A549 (cell line): ENCODE results near the gene LENG8. TPM values are rescaled to one million over a fixed set of nuclear protein-coding genes. Genes with fewer than 3 reads are reported as not detected.

Source experiments
- ATAC-seq, 2 experiments: fragments of 200-7000 bp in 1 of 2; fragments of >200 bp in 1 of 2; cut with Nextera tagmentation in 1 of 2; cut with Tn5 transposase in 1 of 2; 3 replicates each; pipeline versions ENCODE4 v1.8.0 to v1.9.1; 2018 to 2020; ENCODE audit warnings: mild to moderate bottlenecking in 1 of 2, moderate library complexity in 1 of 2
- CTCF ChIA-PET: fragments of 300-600 bp; sonication (Branson Sonifier 250); formaldehyde crosslinking; extraction: SDS; loops from one replicate; lab custom pipeline; 2021; ENCODE audit warnings: antibody characterized with exemption, inconsistent platforms; lab: Yijun Ruan, JAX
- POLR2A ChIA-PET: fragments of 350-600 bp; formaldehyde crosslinking; extraction: SDS; loops from one replicate; lab custom pipeline; 2021; ENCODE audit warnings: antibody characterized with exemption, inconsistent platforms; lab: Yijun Ruan, JAX
- DNase-seq, 2 experiments: peaks; one replicate each; pipeline versions ENCODE4 v3.0.0 to v3.0.0-alpha.2; 2011 to 2016; ENCODE audit warnings: low read depth in 1 of 2, low spot score in 1 of 2
- FAIRE-seq: peaks from 2 replicates; lab custom pipeline; 2011; peaks lifted over from hg19 to GRCh38; lab: Jason Lieb, UNC
- H3K27ac ChIP-seq, 2 experiments: fragments of >200 bp; sonication (Bioruptor Twin); formaldehyde crosslinking; 3 replicates each; pipeline ENCODE4 v1.5.1; 2016 to 2017
- H3K4me1 ChIP-seq: fragments of >200 bp; sonication (Bioruptor Twin); formaldehyde crosslinking; 3 replicates; pipeline ENCODE4 v1.6.1; 2016
- H3K4me2 ChIP-seq: fragments of >200 bp; sonication (Bioruptor Twin); formaldehyde crosslinking; 3 replicates; pipeline ENCODE4 v1.6.1; 2016
- H3K4me3 ChIP-seq: fragments of >200 bp; sonication (Bioruptor Twin); formaldehyde crosslinking; 3 replicates; pipeline ENCODE4 v1.5.1; 2016
- H3K9me3 ChIP-seq: fragments of >200 bp; sonication (Bioruptor Twin); formaldehyde crosslinking; 3 replicates; pipeline ENCODE4 v1.6.1; 2016
- CBX2 ChIP-seq: fragments of 200-600 bp; sonication (generic); IDR thresholded peaks from 2 replicates; pipeline ENCODE4 v1.6.1; 2016; ENCODE audit warnings: low read depth, mild to moderate bottlenecking, borderline replicate concordance
- CBX8 ChIP-seq: fragments of 200-600 bp; sonication (generic); IDR thresholded peaks from 2 replicates; pipeline ENCODE4 v1.6.1; 2016
- CHD2 ChIP-seq: fragments of 150-350 bp; IDR thresholded peaks from 2 replicates; pipeline ENCODE4 v1.6.1; 2014; ENCODE audit warnings: low read length; ENCODE audit not compliant: partially characterized antibody
- CHD4 ChIP-seq: fragments of 200-600 bp; sonication (generic); IDR thresholded peaks from 2 replicates; pipeline ENCODE4 v1.6.1; 2016; ENCODE audit warnings: antibody characterized with exemption, mild to moderate bottlenecking, borderline replicate concordance
- EHMT2 ChIP-seq: fragments of 200-600 bp; sonication (generic); IDR thresholded peaks from 2 replicates; pipeline ENCODE4 v1.6.1; 2016; ENCODE audit warnings: antibody characterized with exemption, low read depth, mild to moderate bottlenecking, moderate library complexity
- ESRRA ChIP-seq: fragments of 150-350 bp; IDR thresholded peaks from 2 replicates; pipeline ENCODE4 v1.6.1; 2014; ENCODE audit warnings: mild to moderate bottlenecking, low read length, borderline replicate concordance
- FOXS1 ChIP-seq: fragments of 250-450 bp; sonication (Bioruptor Pico); IDR thresholded peaks from 2 replicates; pipeline ENCODE4 v1.5.0; 2020; ENCODE audit warnings: mild to moderate bottlenecking, moderate library complexity
- GATA3 ChIP-seq: IDR thresholded peaks from 2 replicates; pipeline ENCODE4 v1.6.1; 2012; ENCODE audit warnings: borderline replicate concordance
- HOXB13 ChIP-seq: fragments of 250-450 bp; sonication (Bioruptor Pico); IDR thresholded peaks from 2 replicates; pipeline ENCODE4 v1.5.0; 2020; ENCODE audit warnings: low read depth, mild to moderate bottlenecking, moderate library complexity
- JUN ChIP-seq, 2 experiments: fragments of >200 bp; sonication (Bioruptor Twin); formaldehyde crosslinking; IDR thresholded peaks; 2 replicates in 1 of 2; 3 replicates in 1 of 2; pipeline ENCODE4 v1.6.1; 2016 to 2017
- JUNB ChIP-seq: fragments of >200 bp; sonication (Bioruptor Twin); formaldehyde crosslinking; IDR thresholded peaks from 2 replicates; pipeline ENCODE4 v1.6.1; 2016
- KDM1A ChIP-seq: fragments of 200-600 bp; sonication (generic); IDR thresholded peaks from 2 replicates; pipeline ENCODE4 v1.6.1; 2016; ENCODE audit warnings: low read depth, mild to moderate bottlenecking
- MAFK ChIP-seq: fragments of 450-650 bp; IDR thresholded peaks from 2 replicates; pipeline ENCODE4 v1.6.1; 2014; ENCODE audit not compliant: partially characterized antibody
- POLR2A ChIP-seq: IDR thresholded peaks from 2 replicates; pipeline ENCODE4 v1.6.1; 2012; ENCODE audit warnings: mild to moderate bottlenecking, low read length
- POLR2AphosphoS2 ChIP-seq: conservative IDR thresholded peaks from 2 replicates; pipeline ENCODE4 v1.6.1; 2012; ENCODE audit warnings: low read length, improper control_type of control experiment, inconsistent platforms
- RCOR1 ChIP-seq: fragments of 150-350 bp; IDR thresholded peaks from 2 replicates; pipeline ENCODE4 v1.6.1; 2014; ENCODE audit warnings: antibody characterized with exemption, low read length, low read depth
- RNF2 ChIP-seq: fragments of 200-600 bp; sonication (generic); IDR thresholded peaks from 2 replicates; pipeline ENCODE4 v1.6.1; 2016; ENCODE audit warnings: low read depth, mild to moderate bottlenecking, antibody characterized with exemption, moderate library complexity, borderline replicate concordance
- SMC3 ChIP-seq: fragments of >200 bp; sonication (Bioruptor Twin); formaldehyde crosslinking; IDR thresholded peaks from 3 replicates; pipeline ENCODE4 v1.6.1; 2018; ENCODE audit warnings: inconsistent platforms
- SREBF2 ChIP-seq: fragments of 450-650 bp; IDR thresholded peaks from 2 replicates; pipeline ENCODE4 v1.6.1; 2014; ENCODE audit warnings: mild to moderate bottlenecking, moderate library complexity
- ZFP36 ChIP-seq: fragments of 450-650 bp; IDR thresholded peaks from 2 replicates; pipeline ENCODE4 v1.6.1; 2014; ENCODE audit warnings: borderline replicate concordance; ENCODE audit not compliant: partially characterized antibody
- WGBS: methylation state at CpG from one replicate; pipeline ENCODE4 v1.1.6; 2017; ENCODE audit errors: missing lambda C conversion rate; 5-methylcytosine and 5-hydroxymethylcytosine counted together
- polyA plus RNA-seq, 4 experiments: library from polyadenylated mRNA; depleted of rRNA in 3 of 4; stranded (reverse); fragments of >200 nt; fragmentation: RNase III in 1 of 4; extraction: RNeasy Plus Mini Kit Qiagen cat#74134 plus additional on column Dnase treatment in 1 of 4; gene quantifications; 2 replicates in 3 of 4; 3 replicates in 1 of 4; pipeline ENCODE4 v1.2.3, GENCODE V29; 2011 to 2017
- TF ChIP-seq, protein P1 (sequence below): fragments of >200 bp; sonication (Bioruptor Twin); formaldehyde crosslinking; IDR thresholded peaks from 3 replicates; pipeline ENCODE4 v1.6.1; 2016
- TF ChIP-seq, protein P2 (sequence below): IDR thresholded peaks from 2 replicates; pipeline ENCODE4 v1.6.1; 2012; ENCODE audit warnings: low read depth, borderline replicate concordance
- TF ChIP-seq, protein P3 (sequence below): fragments of 150-350 bp; IDR thresholded peaks from 2 replicates; pipeline ENCODE4 v1.6.1; 2014; ENCODE audit warnings: low read depth, mild to moderate bottlenecking, low read length

The LENG8 gene
- polyA plus RNA-seq, 2 of the 4 experiments (the other 2 are of a cell fraction) = 30.6 to 140 TPM

DNA sequence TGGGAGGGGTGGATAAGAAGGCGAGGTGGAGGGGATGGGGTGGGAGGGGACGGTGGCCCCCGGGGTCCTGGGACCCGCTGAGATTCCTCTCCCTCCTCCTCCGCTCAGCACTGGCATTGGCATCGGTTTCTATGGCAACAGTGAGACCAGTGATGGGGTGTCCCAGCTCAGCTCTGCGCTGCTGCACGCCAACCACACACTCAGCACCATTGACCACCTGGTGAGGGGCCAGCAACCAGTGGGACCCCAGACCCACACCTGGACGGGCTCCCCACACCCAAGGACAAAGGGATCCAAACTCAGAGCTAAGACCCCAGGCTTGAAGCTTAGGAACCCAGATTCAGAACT lies 27.9 kb upstream of the LENG8 start:
- FAIRE-seq (no peak), ATAC-seq (no peak), DNase-seq (no peak)
- no peaks in the 10 kb centered on the region for H3K9me3 ChIP-seq
- 60% methylated on average over 7 of the region's 9 CpGs for WGBS
- peaks cover 15% of the 10 kb centered on the region; the same call in 2 of the 3 replicates for H3K4me1 ChIP-seq
- H3K4me2 ChIP-seq = peak overlapping the region; percentile 72; the same call in 2 of the 3 replicates
- TF ChIP-seq FOXS1 (no peak), SMC3 (no peak), KDM1A (no peak), RNF2 (no peak), CHD2 (no peak), MAFK (no peak), POLR2A (no peak), CBX8 (no peak), RCOR1 (no peak)
- TF ChIP-seq, protein P1, sequence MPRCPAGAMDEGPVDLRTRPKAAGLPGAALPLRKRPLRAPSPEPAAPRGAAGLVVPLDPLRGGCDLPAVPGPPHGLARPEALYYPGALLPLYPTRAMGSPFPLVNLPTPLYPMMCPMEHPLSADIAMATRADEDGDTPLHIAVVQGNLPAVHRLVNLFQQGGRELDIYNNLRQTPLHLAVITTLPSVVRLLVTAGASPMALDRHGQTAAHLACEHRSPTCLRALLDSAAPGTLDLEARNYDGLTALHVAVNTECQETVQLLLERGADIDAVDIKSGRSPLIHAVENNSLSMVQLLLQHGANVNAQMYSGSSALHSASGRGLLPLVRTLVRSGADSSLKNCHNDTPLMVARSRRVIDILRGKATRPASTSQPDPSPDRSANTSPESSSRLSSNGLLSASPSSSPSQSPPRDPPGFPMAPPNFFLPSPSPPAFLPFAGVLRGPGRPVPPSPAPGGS = no peak
- ChIA-PET CTCF (interaction anchor here (1.9 to 4.2 kb wide), 4 partner anchors 10 to 30 kb away, joined by 4 to 23 read pairs (median 10); no protein-coding TSS in a partner anchor), POLR2A (interaction anchor here (0.6 kb wide), 1 partner anchor 10 kb away, joined by 3 read pairs; no protein-coding TSS in a partner anchor)
- H3K4me3 ChIP-seq = no peak overlapping the region
- H3K27ac ChIP-seq = no peak overlapping the region

DNA sequence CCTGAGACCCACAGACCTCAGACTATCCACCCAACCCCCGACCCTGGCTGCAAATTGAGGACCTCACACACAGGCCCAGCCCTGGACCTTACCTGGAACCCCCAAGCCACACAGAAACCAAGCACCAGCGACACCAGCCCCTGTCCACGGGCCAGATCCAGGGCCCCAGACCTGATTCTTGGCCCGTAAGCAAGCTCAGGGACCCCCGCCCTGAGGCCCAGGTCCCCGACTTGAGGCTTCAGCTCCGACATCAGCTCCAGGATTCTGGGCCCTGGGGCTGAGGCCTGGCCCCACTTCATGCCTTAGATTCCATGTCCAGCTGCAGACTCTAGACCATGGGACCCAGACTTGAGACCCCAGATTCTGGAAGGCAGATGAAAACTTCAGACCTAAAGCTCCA lies 27.5 kb upstream of the LENG8 start:
- FAIRE-seq = no peak
- TF ChIP-seq SMC3 (no peak), FOXS1 (no peak), EHMT2 (no peak), GATA3 (no peak), CBX2 (no peak), POLR2A (no peak), JUNB (no peak), CHD4 (no peak), ESRRA (no peak), HOXB13 (no peak), JUN (IDR thresholded peaks at IDR 0.05) (no peak), ZFP36 (no peak), SREBF2 (no peak)
- TF ChIP-seq, protein P2, sequence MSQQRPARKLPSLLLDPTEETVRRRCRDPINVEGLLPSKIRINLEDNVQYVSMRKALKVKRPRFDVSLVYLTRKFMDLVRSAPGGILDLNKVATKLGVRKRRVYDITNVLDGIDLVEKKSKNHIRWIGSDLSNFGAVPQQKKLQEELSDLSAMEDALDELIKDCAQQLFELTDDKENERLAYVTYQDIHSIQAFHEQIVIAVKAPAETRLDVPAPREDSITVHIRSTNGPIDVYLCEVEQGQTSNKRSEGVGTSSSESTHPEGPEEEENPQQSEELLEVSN = no peak
- TF ChIP-seq, all 56 proteins: peak for 0
- H3K4me2 ChIP-seq = no peak overlapping the region
- no peak overlapping the region for H3K4me3 ChIP-seq
- WGBS = 61% methylated on average over 7 of the region's 7 CpGs
- ChIA-PET CTCF (interaction anchor here (1.9 to 4.2 kb wide), 3 partner anchors 9 to 30 kb away, joined by 4 to 23 read pairs (median 13); no protein-coding TSS in a partner anchor), POLR2A (no interaction called here)
- DNase-seq (no peak), ATAC-seq (no peak)
- H3K27ac ChIP-seq = no peak overlapping the region
- H3K4me1 ChIP-seq = peaks cover 15% of the 10 kb centered on the region; the same call in 2 of the 3 replicates
- no peaks in the 10 kb centered on the region for H3K9me3 ChIP-seq

DNA sequence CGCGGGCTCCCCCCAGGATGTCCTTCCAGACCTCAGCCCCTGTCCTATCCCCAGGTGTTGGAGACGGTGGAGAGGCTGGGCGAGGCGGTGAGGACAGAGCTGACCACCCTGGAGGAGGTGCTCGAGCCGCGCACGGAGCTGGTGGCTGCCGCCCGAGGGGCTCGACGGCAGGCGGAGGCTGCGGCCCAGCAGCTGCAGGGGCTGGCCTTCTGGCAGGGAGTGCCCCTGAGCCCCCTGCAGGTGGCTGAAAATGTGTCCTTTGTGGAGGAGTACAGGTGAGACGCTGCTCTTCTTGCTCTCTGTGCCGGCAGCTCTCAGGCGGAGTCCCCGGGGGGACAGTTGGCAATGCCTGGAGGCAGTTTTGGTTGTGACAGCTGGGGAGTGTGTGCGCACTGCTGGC lies 26.9 kb upstream of the LENG8 start:
- DNase-seq (no peak), FAIRE-seq (no peak), ATAC-seq (no peak)
- peaks cover 15% of the 10 kb centered on the region; the same call in 2 of the 3 replicates for H3K4me1 ChIP-seq
- H3K27ac ChIP-seq = no peak overlapping the region
- WGBS = 88% methylated on average over 18 of the region's 20 CpGs
- POLR2A ChIA-PET = no interaction called here
- no peaks in the 10 kb centered on the region for H3K9me3 ChIP-seq
- TF ChIP-seq POLR2AphosphoS2 (no peak), CBX8 (no peak)
- TF ChIP-seq, protein P3, sequence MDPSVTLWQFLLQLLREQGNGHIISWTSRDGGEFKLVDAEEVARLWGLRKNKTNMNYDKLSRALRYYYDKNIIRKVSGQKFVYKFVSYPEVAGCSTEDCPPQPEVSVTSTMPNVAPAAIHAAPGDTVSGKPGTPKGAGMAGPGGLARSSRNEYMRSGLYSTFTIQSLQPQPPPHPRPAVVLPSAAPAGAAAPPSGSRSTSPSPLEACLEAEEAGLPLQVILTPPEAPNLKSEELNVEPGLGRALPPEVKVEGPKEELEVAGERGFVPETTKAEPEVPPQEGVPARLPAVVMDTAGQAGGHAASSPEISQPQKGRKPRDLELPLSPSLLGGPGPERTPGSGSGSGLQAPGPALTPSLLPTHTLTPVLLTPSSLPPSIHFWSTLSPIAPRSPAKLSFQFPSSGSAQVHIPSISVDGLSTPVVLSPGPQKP = no peak
- no peak overlapping the region for H3K4me3 ChIP-seq
- no peak overlapping the region for H3K4me2 ChIP-seq
- CTCF ChIA-PET = interaction anchor here (0.9 to 4.2 kb wide), 4 partner anchors 9 to 156 kb away, joined by 3 to 23 read pairs (median 8); no protein-coding TSS in a partner anchor
